Transverse colon (tissue), 4 donors: ENCODE data around the gene GPLD1.

Experiments
- POLR2A ChIP-seq: fragments of 450-650 bp; IDR thresholded peaks from one replicate; pipeline ENCODE4 v1.6.1; 2016; ENCODE audit warnings: antibody characterized with exemption, mild to moderate bottlenecking, moderate library complexity
- POLR2AphosphoS5 ChIP-seq, 3 donors: sonication (generic); formaldehyde crosslinking; IDR thresholded peaks; one replicate each; pipeline ENCODE4 v1.6.1; 2016; ENCODE audit warnings: antibody characterized with exemption in 3 of 3
- TF ChIP-seq, protein P1 (sequence below), 5 experiments: fragments of 200-600 bp in 3 of 5; fragments of 450-650 bp in 2 of 5; sonication (generic) in 3 of 5; IDR thresholded peaks; 1 replicate in 2 of 5; 2 replicates in 3 of 5; pipeline ENCODE4 v1.5.1; 2016 to 2017; ENCODE audit warnings: antibody characterized with exemption in 5 of 5, inconsistent platforms in 3 of 5, mild to moderate bottlenecking in 2 of 5, moderate library complexity in 1 of 5

DNA sequence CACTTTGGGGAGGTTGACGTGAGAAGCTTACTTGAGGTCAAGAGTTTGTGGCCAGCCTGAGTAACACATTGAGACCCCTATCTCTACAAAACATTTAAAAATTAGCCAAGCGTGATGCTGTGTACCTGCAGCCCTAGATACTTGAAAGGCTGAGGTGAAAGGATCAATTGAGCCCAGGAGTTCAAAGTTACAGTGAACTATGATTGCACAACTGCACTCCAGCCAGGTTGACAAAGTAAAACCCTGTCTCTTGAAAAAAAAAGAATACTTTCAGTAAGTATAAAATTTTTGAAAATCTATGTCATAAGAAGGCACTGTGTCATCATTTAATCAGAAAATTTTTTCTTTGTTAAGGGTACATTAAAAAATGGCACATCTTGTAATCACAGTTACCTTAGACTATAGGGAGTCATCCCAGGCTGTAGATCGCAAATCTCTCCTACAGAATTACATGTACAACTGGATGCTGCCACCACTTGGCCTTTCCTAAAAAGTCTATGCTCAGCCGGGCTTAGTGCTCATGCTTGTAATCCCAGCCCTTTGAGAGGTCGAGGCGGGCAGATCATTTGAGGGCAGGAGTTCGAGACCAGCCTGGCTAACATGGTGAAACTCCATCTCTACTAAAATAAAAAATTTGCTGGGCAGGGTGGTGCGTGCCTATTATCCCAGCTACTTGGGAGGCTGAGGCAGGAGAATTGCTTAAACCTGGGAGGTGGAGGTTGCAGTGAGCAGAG, 103.7 kb downstream of the GPLD1 start:
- TF ChIP-seq, protein P1, sequence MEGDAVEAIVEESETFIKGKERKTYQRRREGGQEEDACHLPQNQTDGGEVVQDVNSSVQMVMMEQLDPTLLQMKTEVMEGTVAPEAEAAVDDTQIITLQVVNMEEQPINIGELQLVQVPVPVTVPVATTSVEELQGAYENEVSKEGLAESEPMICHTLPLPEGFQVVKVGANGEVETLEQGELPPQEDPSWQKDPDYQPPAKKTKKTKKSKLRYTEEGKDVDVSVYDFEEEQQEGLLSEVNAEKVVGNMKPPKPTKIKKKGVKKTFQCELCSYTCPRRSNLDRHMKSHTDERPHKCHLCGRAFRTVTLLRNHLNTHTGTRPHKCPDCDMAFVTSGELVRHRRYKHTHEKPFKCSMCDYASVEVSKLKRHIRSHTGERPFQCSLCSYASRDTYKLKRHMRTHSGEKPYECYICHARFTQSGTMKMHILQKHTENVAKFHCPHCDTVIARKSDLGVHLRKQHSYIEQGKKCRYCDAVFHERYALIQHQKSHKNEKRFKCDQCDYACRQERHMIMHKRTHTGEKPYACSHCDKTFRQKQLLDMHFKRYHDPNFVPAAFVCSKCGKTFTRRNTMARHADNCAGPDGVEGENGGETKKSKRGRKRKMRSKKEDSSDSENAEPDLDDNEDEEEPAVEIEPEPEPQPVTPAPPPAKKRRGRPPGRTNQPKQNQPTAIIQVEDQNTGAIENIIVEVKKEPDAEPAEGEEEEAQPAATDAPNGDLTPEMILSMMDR (IDR thresholded peaks at IDR 0.05): no peak
- no peak for TF ChIP-seq POLR2AphosphoS5 (IDR thresholded peaks at IDR 0.05)
- no peak for TF ChIP-seq POLR2A
